GM12891 (cell line): ENCODE measurements around the gene XPO1.

Experiments
- POLR2A ChIP-seq: IDR thresholded peaks from 2 replicates; pipeline ENCODE4 v1.6.1; 2011; ENCODE audit warnings: low read depth, low read length, control low read depth
- POLR2AphosphoS5 ChIP-seq: IDR thresholded peaks from 2 replicates; pipeline ENCODE4 v1.6.1; 2011; ENCODE audit warnings: low read depth, low read length, control low read depth
- POU2F2 ChIP-seq: IDR thresholded peaks from 2 replicates; pipeline ENCODE4 v1.6.1; 2011; ENCODE audit warnings: low read depth, mild to moderate bottlenecking, control low read depth, low read length, moderate library complexity
- TAF1 ChIP-seq: IDR thresholded peaks from 2 replicates; pipeline ENCODE4 v1.6.1; 2011; ENCODE audit warnings: low read depth, low read length, control low read depth

GRCh38 chr2:61478086-61478485, 60.1 kb downstream of the XPO1 start:
- TF ChIP-seq POLR2AphosphoS5 (no peak), POLR2A (no peak), TAF1 (no peak), POU2F2 (no peak)
